ENCODE data around the gene PCBP3.

GRCh38 chr21:45944601-45945000, 301.1 kb downstream of the PCBP3 start:
- TF ChIP-seq YY1 (IDR thresholded peaks at IDR 0.05; ENCODE audit: insufficient read depth, insufficient read length) (no peak), SUZ12 (IDR thresholded peaks at IDR 0.05; ENCODE audit: extremely low read depth, insufficient read depth, insufficient read length) (no peak), ZNF274 (IDR thresholded peaks at IDR 0.05; ENCODE audit: low read depth, low read length) (no peak)
